Keratinocyte (primary cell): ENCODE measurements around the gene GNPTAB.

Experiments
- CTCF ChIP-seq, 3 experiments: IDR thresholded peaks in 1 of 3; conservative IDR thresholded peaks in 1 of 3; optimal IDR thresholded peaks in 1 of 3; 2 replicates in 2 of 3; 3 replicates in 1 of 3; pipeline versions ENCODE3 to v1.5.1; 2011; ENCODE audit warnings: low read length in 3 of 3, mild to moderate bottlenecking in 3 of 3, moderate library complexity in 2 of 3, control low read depth in 1 of 3, inconsistent platforms in 1 of 3; ENCODE audit not compliant: insufficient read depth in 2 of 3; ENCODE audit errors: extremely low read depth in 1 of 3
- EZH2 ChIP-seq: IDR thresholded peaks from one replicate; pipeline ENCODE4 v1.6.1; 2012; ENCODE audit warnings: inconsistent platforms, mild to moderate bottlenecking, low read length, moderate library complexity

- TF ChIP-seq CTCF (optimal IDR thresholded peaks at IDR 0.05 in 1 of 3, IDR thresholded peaks at IDR 0.05 in 1 of 3, conservative IDR thresholded peaks at IDR 0.05 in 1 of 3; ENCODE audit: extremely low read depth in 1 of 3, insufficient read depth in 2 of 3, low read length in 3 of 3), result no peak
- TF ChIP-seq EZH2, result no peak
Observed at GRCh38 chr12:101809208-101809607, 21.6 kb downstream of the GNPTAB start.
